Neural crest cell (in vitro differentiated cells): ENCODE measurements around the gene LRRC10B. TPM values are rescaled to one million over a fixed set of nuclear protein-coding genes. Genes with fewer than 3 reads are reported as not detected.

ENCODE experiments used
- DNase-seq: peaks from one replicate; pipeline ENCODE4 v3.0.0; 2021; ENCODE audit warnings: low read depth, mixed read lengths, low spot score
- H3K27ac Mint-ChIP-seq: one replicate; pipeline ENCODE4 v1.8.0; 2021; ENCODE audit warnings: mild to moderate bottlenecking, mixed read lengths; ENCODE audit not compliant: unreplicated experiment
- H3K27me3 Mint-ChIP-seq: 2 replicates; pipeline ENCODE4 v1.8.0; 2021; ENCODE audit warnings: low read depth, mild to moderate bottlenecking, mixed read lengths
- H3K36me3 Mint-ChIP-seq: 2 replicates; pipeline ENCODE4 v1.8.0; 2021; ENCODE audit warnings: low read depth, mild to moderate bottlenecking, mixed read lengths
- H3K4me1 Mint-ChIP-seq: 2 replicates; pipeline ENCODE4 v1.8.0; 2021; ENCODE audit warnings: mixed read lengths
- H3K4me3 Mint-ChIP-seq: one replicate; pipeline ENCODE4 v1.8.0; 2021; ENCODE audit warnings: mild to moderate bottlenecking, mixed read lengths
- H3K9me3 Mint-ChIP-seq: 2 replicates; pipeline ENCODE4 v1.8.0; 2021; ENCODE audit warnings: mixed read lengths
- CTCF ChIP-seq: fragments of 200-600 bp; sonication (generic); conservative IDR thresholded peaks from 2 replicates; pipeline ENCODE4 v1.5.0; 2021; ENCODE audit warnings: antibody characterized with exemption, mild to moderate bottlenecking
- total RNA-seq: library from RNA; stranded (reverse); gene quantifications from 2 replicates; pipeline ENCODE4 v1.2.1, GENCODE V29; 2021

The LRRC10B gene
- total RNA-seq, 1 donor from 2014 or later: 2.9 TPM

GRCh38 chr11:61482513-61482912 lies 26.0 kb upstream of the LRRC10B start:
- H3K4me3 Mint-ChIP-seq: no peak overlapping the region
- H3K27ac Mint-ChIP-seq: no peak overlapping the region
- DNase-seq: peak; percentile 67
- H3K36me3 Mint-ChIP-seq: no peaks in the 10 kb centered on the region
- H3K9me3 Mint-ChIP-seq: no peaks in the 10 kb centered on the region
- peak; percentile 60 for TF ChIP-seq CTCF
- peaks cover 49% of the 10 kb centered on the region for H3K4me1 Mint-ChIP-seq
- H3K27me3 Mint-ChIP-seq: no peaks in the 10 kb centered on the region

GRCh38 chr11:61484541-61484940 lies 24.0 kb upstream of the LRRC10B start:
- no peak for DNase-seq
- Mint-ChIP-seq H3K4me1 (peaks cover 57% of the 10 kb centered on the region), H3K36me3 (no peaks in the 10 kb centered on the region), H3K4me3 (no peak overlapping the region), H3K27me3 (no peaks in the 10 kb centered on the region), H3K9me3 (no peaks in the 10 kb centered on the region), H3K27ac (no peak overlapping the region)
- no peak for TF ChIP-seq CTCF

GRCh38 chr11:61485080-61485479 lies 23.5 kb upstream of the LRRC10B start:
- no peak for DNase-seq
- Mint-ChIP-seq H3K4me3 (no peak overlapping the region), H3K36me3 (no peaks in the 10 kb centered on the region), H3K27ac (no peak overlapping the region), H3K9me3 (no peaks in the 10 kb centered on the region), H3K4me1 (peaks cover 57% of the 10 kb centered on the region), H3K27me3 (no peaks in the 10 kb centered on the region)
- TF ChIP-seq CTCF: no peak

- no peak for DNase-seq
- H3K4me3 Mint-ChIP-seq: no peak overlapping the region
- H3K27me3 Mint-ChIP-seq: no peaks in the 10 kb centered on the region
- no peaks in the 10 kb centered on the region for H3K36me3 Mint-ChIP-seq
- no peak for TF ChIP-seq CTCF
- H3K4me1 Mint-ChIP-seq: peaks cover 53% of the 10 kb centered on the region
- H3K27ac Mint-ChIP-seq: no peak overlapping the region
- H3K9me3 Mint-ChIP-seq: no peaks in the 10 kb centered on the region
Measured at GRCh38 chr11:61486011-61486620, 22.4 kb upstream of the LRRC10B start.

GRCh38 chr11:61486779-61487178 lies 21.8 kb upstream of the LRRC10B start:
- Mint-ChIP-seq H3K4me1 (peaks cover 47% of the 10 kb centered on the region), H3K9me3 (no peaks in the 10 kb centered on the region), H3K27me3 (no peaks in the 10 kb centered on the region), H3K4me3 (no peak overlapping the region), H3K27ac (no peak overlapping the region), H3K36me3 (no peaks in the 10 kb centered on the region)
- no peak for TF ChIP-seq CTCF
- DNase-seq: no peak
